Panc1 (cell line): ENCODE data around the gene SYNPO2L. TPM values are rescaled to one million over a fixed set of nuclear protein-coding genes. Genes with fewer than 3 reads are reported as not detected.

Experiments
- ATAC-seq: fragments of 200-7000 bp; cut with Tn5 transposase; 2 replicates; pipeline ENCODE4 v1.9.1; 2020; ENCODE audit warnings: mild to moderate bottlenecking, moderate library complexity
- BruUV-seq: library from RNA; stranded (reverse); fragments of 400-500 nt; replicated peaks from 2 replicates; lab custom pipeline; 2021; lab: Mats Ljungman, UMichigan
- CTCF ChIA-PET: fragments of 300-600 bp; sonication (Branson Sonifier 250); formaldehyde crosslinking; loops from one replicate; lab custom pipeline; 2022; ENCODE audit warnings: antibody characterized with exemption; lab: Charles Lee
- POLR2A ChIA-PET: fragments of 300-600 bp; sonication (Branson Sonifier 250); formaldehyde crosslinking; loops from one replicate; lab custom pipeline; 2022; ENCODE audit warnings: antibody characterized with exemption; lab: Charles Lee
- DNase-seq: peaks from one replicate; pipeline ENCODE4 v3.0.0-alpha.2; 2010; ENCODE audit warnings: low read depth, low spot score
- H3K27ac ChIP-seq: 2 replicates; pipeline ENCODE4 v1.5.1; 2011; ENCODE audit warnings: mild to moderate bottlenecking, low read length, inconsistent platforms
- H3K27me3 ChIP-seq: fragments of 200-500 bp; sonication (Bioruptor generic); 2 replicates; pipeline ENCODE4 v1.6.0; 2014; ENCODE audit warnings: low read length, inconsistent platforms; ENCODE audit not compliant: control insufficient read depth, insufficient read depth
- H3K36me3 ChIP-seq: fragments of 200-500 bp; sonication (Bioruptor generic); 2 replicates; pipeline ENCODE4 v1.5.1; 2014; ENCODE audit warnings: inconsistent platforms, mild to moderate bottlenecking, low read length, moderate library complexity; ENCODE audit not compliant: control insufficient read depth, insufficient read depth
- H3K4me1 ChIP-seq: 2 replicates; pipeline ENCODE4 v1.5.1; 2011; ENCODE audit warnings: inconsistent platforms, mild to moderate bottlenecking, low read length, moderate library complexity; ENCODE audit not compliant: control insufficient read depth, insufficient read depth
- H3K4me3 ChIP-seq, 2 experiments: 2 replicates each; pipeline ENCODE4 v1.5.1; 2011 to 2012; ENCODE audit warnings: low read depth in 2 of 2, low read length in 2 of 2, mild to moderate bottlenecking in 2 of 2, inconsistent platforms in 1 of 2, moderate library complexity in 1 of 2
- H3K9me3 ChIP-seq: fragments of 200-500 bp; sonication (Bioruptor generic); 2 replicates; pipeline ENCODE4 v1.5.1; 2014; ENCODE audit warnings: low read depth, mild to moderate bottlenecking, inconsistent platforms, low read length, moderate library complexity; ENCODE audit not compliant: control insufficient read depth, insufficient read depth
- CTCF ChIP-seq: fragments of 450-650 bp; IDR thresholded peaks from 2 replicates; pipeline ENCODE4 v1.5.1; 2017; ENCODE audit warnings: mild to moderate bottlenecking
- POLR2AphosphoS5 ChIP-seq: IDR thresholded peaks from 2 replicates; pipeline ENCODE4 v1.6.1; 2012; ENCODE audit warnings: mild to moderate bottlenecking, low read depth, low read length, moderate library complexity
- REST ChIP-seq, 2 experiments: IDR thresholded peaks; 2 replicates each; pipeline ENCODE4 v1.6.1; 2011 to 2012; ENCODE audit warnings: low read depth in 2 of 2, control low read depth in 1 of 2, low read length in 1 of 2, mild to moderate bottlenecking in 1 of 2, moderate library complexity in 1 of 2; ENCODE audit not compliant: insufficient read depth in 1 of 2
- SIN3A ChIP-seq: IDR thresholded peaks from 2 replicates; pipeline ENCODE4 v1.6.1; 2012; ENCODE audit warnings: low read depth, mild to moderate bottlenecking, low read length, moderate library complexity, borderline replicate concordance; ENCODE audit not compliant: insufficient read depth
- TCF7L2 ChIP-seq: IDR thresholded peaks from 2 replicates; pipeline ENCODE4 v1.6.1; 2011; ENCODE audit warnings: mild to moderate bottlenecking, low read depth, low read length, inconsistent platforms
- in situ Hi-C: cut with HindIII; loops from 2 replicates; pipeline ENCODE4 v1.10.0; 2016; ENCODE audit warnings: low sequenced_read_pairs, low pct_unique_long_range_greater_than_20kb
- intact Hi-C: fragments of 100-400 bp; cut with micrococcal nuclease; formaldehyde crosslinking; loops from one replicate; pipeline ENCODE4 v1.10.0; 2022; ENCODE audit not compliant: unreplicated experiment
- total RNA-seq: library from RNA; stranded (reverse); gene quantifications from one replicate; pipeline ENCODE4 v1.2.1, GENCODE V29; 2021; ENCODE audit not compliant: unreplicated experiment

The SYNPO2L gene
- total RNA-seq, 1 experiment from 2014 or later: not detected

GRCh38 chr10:73644767-73645166 lies 11.1 kb downstream of the SYNPO2L start:
- Histone ChIP-seq H3K4me1 (no peaks in the 10 kb centered on the region), H3K9me3 (no peaks in the 10 kb centered on the region), H3K36me3 (no peaks in the 10 kb centered on the region), H3K27me3 (no peaks in the 10 kb centered on the region), H3K27ac (no peak overlapping the region), H3K4me3 (no peak overlapping the region)
- intact Hi-C loops (loop anchor here (1.0 to 10.0 kb wide), 2 partner anchors 115 to 380 kb away; no protein-coding TSS in a partner anchor), in situ Hi-C loops (no loop called here)
- no TSS peak for BruUV-seq
- DNase-seq (no peak), ATAC-seq (no peak)
- ChIA-PET CTCF (interaction anchor here (1.1 to 3.0 kb wide), 2 partner anchors 14 to 115 kb away, joined by 3 to 23 read pairs; no protein-coding TSS in a partner anchor), POLR2A (no interaction called here)
- TF ChIP-seq TCF7L2: no peak
- no peak for TF ChIP-seq CTCF
- no peak for TF ChIP-seq REST (IDR thresholded peaks at IDR 0.05; ENCODE audit: insufficient read depth in 1 of 2, low read depth in 2 of 2, low read length in 1 of 2)
- TF ChIP-seq POLR2AphosphoS5: no peak
- no peak for TF ChIP-seq SIN3A

- CTCF ChIA-PET: interaction anchor here (0.6 to 3.0 kb wide), 12 partner anchors 13 to 372 kb away, joined by 3 to 23 read pairs (median 4); partner anchors contain the start of gene USP54
- ATAC-seq: peak; percentile 81
- TF ChIP-seq SIN3A (no peak), POLR2AphosphoS5 (no peak), CTCF (peak; percentile 90)
- no peaks in the 10 kb centered on the region for H3K9me3 ChIP-seq
- in situ Hi-C loops: no loop called here
- no peaks in the 10 kb centered on the region for H3K4me1 ChIP-seq
- no peaks in the 10 kb centered on the region for H3K27me3 ChIP-seq
- no peaks in the 10 kb centered on the region for H3K36me3 ChIP-seq
- H3K4me3 ChIP-seq: no peak overlapping the region
- H3K27ac ChIP-seq: peak overlapping the region; percentile 23; the same call in 1 of the 2 replicates
- intact Hi-C loops: loop anchor here (1.0 to 10.0 kb wide), 2 partner anchors 115 to 379 kb away; no protein-coding TSS in a partner anchor
- BruUV-seq: no TSS peak
- POLR2A ChIA-PET: interaction anchor here (0.7 kb wide), 1 partner anchor 114 kb away, joined by 8 read pairs; no protein-coding TSS in a partner anchor
- DNase-seq: peak; percentile 69
Measured at GRCh38 chr10:73644015-73644743, 11.7 kb downstream of the SYNPO2L start.
